Ecto neural progenitor cell (in vitro differentiated cells): Measurements from ENCODE around the gene AUNIP.

Experiments
- DNase-seq: peaks from one replicate; pipeline ENCODE4 v3.0.0-alpha.2; 2018; ENCODE audit warnings: low spot score

Gene AUNIP

DNA sequence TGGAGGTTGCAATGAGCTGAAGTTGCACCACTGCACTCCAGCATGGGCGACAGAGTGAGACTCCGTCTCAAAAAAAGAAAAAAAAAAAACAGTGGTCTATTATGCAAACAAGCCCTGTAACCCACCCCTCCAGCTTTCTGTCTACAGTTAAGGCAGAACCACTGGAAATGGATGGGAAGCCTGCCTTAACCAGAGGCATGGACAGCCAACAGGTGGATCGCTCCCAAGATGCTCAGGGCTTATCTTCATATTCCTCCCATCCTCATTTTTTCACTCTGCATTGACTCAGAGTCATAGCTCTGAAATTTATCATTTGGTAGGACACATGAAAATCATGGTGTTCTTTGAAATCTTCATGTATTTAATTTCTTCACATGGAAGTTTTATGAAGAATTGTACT is 30.8 kb downstream of the AUNIP start:
- no peak for DNase-seq

DNA sequence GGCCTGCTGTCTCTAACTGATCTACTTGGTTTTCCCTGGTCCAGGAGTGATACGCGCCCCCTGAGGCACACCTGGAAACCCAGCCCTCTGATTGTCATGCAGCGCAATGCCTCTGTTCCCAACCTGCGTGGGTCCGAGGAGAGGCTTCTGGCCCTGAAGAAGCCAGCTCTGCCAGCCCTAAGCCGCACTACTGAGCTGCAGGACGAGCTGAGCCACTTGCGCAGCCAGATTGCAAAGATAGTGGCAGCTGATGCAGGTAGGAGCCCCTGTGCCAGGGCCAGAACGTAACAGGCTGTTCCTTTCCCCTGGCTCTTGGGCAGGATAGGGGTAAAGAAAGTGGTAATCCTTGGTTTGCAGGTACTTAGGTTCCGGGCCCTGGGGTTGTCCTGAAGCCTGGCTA is 32.7 kb downstream of the AUNIP start:
- no peak for DNase-seq

DNA sequence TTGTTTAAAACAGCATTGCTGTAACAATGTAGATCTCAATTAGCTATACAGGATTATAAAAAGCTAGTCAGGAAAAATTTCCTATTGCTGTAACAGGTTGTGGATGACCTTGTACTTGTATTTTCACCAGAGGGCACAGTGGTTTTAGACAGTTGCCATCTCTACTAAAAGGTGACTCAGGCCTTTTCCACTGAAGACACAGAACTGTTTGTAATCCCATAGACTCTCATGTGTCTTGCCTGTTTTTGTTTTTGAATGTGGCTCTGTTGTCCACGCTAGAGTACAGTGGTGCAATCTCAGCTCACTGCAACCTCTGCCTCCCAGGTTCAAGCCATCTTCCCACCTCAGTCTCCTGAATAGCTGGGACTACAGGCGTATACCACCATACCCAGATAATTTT is 33.7 kb downstream of the AUNIP start:
- no peak for DNase-seq

DNA sequence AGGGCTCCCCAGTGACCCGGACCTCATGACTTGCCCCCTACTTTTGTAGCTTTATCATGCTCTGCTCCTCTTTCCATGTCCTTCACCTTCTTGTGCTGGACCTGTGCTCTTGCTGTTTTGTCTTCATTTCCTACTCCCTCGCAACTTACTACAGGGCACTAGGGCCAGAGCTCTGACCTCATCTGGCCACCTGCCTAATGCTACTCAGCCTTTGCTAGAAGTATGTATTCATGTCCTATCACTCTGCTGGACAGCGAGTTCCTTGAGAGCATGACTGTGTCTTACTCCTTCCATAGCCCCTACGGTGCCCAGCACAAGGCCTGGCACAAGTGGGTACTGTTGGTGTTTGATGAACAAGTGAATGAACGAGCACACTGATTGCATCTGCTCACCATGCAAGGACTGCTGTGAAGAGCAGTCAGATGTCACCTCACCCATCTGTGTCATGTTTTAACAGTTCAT is 37.6 kb downstream of the AUNIP start:
- no peak for DNase-seq

DNA sequence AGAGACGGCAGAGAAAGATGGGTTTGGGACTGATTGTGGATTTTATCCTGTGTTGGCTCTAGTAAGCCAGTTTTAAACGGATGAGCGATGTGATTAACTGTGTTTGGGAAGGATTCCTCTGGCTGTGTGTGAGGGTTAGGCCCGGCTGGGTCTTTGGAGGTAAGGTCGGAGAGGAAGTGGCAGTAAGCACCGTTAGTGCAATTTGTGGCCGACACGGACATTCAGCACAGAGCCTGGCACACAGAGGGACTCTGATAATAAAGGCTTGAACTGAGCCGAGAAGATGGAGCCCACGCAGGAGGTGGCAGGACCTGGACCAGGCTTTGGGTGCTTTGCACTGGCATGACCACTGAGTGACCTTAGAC is 38.2 kb downstream of the AUNIP start:
- no peak for DNase-seq

DNA sequence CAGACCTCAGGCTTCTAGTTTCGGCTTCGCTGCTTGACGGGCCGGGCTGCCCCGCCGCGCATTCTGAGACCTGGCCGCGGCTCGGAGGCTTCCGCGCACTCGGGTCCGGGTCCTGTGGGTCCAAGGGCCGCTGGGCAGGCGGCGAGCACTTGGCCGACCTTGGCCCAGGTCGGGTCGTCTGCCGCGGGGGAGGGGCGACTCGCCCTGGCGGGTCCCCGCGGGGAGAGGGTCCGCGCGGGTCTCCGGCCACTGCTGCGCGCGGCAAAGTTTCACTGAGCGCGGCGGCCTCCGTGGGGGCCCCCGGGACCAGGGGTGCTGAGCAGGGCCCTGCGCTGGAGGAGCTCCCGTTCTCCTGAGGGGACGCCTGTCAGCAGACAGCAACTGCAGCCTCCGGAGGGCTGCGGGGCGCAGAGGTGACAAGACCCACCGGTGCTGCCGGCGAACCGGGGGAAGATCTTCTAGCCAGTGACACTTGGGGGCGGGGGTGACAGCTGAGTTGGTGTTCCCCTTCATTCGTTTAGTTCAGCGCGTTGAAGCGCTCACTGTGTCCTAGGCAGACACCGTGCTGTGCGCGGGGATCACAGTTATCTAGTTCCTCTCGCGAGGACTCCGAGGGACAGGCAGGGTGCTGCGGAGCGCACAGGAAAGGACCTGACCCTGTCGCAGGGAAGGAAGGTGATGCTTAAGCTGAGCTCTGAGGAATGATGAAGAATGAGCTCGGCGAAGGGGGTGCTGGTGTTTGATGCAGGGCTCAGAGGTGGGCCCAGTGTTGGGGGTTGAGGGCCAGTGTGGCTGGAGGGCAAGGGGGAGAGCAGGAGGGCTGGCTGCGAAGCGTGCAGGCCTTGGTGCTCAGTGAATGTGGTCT is 38.8 kb downstream of the AUNIP start:
- peak; percentile 69 for DNase-seq

- DNase-seq = peak; percentile 89
These were observed 39.6 kb downstream of the AUNIP start, which contains the start of gene MTFR1L for GRCh38 chr1:25819491-25820246. MTFR1L (plus strand) TSS chr1:25819954; CDS start chr1:25823105, 3,151 bp downstream.

DNA sequence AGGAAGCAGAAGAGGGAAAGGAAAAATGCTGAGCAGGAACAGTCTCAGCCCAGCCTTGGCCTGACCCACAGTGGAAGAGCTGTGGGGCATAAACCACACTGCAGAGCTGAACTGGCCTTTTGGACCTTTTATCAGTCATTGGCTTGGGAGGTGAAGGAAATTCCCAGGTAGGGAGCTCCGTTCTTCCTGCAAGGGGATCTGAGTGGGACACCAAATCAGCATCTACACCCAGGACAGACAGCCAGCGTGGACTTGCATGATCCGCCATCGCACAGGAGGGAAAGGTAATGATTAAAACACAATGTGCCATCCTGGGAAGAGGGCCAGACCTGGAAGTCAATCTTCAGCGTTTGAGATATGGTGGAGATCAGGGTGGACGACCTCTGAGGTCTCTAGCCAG is 40.7 kb downstream of the AUNIP start:
- no peak for DNase-seq

- no peak for DNase-seq
These were observed 41.3 kb downstream of the AUNIP start for GRCh38 chr1:25817840-25818501.

DNA sequence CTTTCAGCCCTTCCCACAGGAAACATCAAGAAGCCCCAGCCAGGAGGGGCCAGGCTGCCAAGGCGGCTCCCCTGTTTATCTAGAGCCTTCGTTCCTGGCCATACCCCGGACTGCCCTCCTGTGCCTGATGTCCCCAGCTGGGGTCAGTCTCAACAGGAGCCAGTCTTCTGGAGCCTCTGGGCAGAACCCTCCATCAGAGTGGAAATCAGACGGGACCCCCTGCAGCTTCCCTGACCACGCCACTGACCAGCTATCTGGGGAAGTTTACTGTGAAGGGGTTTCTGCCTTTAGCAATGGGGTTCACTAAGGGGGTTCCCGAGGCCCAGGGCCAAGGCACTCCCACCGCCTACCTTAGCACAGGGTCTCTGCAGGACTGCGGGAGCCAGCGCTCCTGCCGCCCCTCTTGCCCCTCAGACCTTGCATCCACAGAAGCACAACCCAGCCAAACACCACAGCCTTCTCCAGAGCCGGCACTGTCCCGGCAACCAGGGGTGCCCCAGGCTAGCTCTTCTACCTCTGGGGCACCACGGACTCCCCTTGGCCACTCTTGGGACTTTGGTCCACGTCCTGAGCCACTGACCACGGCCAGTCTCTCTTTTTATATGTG is 43.0 kb downstream of the AUNIP start:
- DNase-seq = no peak

GRCh38 chr1:25815208-25816111 is 43.8 kb downstream of the AUNIP start:
- DNase-seq = no peak

DNA sequence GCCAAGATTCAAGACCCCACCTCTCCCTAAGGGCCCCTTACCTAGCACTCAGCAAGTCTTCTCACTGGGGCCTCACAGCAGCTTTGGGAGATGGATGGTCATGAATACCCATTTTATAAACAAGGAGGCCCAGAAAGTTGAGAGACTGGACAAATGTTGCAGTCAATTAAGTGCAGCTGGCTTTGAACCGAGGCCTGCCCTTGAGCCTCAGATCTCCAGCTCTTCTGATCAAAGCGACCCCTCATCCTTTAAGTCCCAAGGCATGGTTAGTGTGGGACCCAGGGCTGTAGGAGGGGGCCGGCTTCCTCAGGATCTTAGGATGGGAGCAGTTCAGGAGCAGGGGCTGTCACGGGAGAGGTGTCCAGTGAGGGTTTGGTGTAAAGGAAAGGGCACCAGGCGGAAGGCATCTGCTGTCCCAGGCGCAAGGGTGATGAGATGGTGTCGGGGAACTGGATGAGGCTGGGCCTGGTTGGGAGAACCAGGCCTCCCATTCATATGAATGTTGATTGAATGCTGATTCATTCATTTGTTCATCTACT is 44.6 kb downstream of the AUNIP start:
- no peak for DNase-seq

DNA sequence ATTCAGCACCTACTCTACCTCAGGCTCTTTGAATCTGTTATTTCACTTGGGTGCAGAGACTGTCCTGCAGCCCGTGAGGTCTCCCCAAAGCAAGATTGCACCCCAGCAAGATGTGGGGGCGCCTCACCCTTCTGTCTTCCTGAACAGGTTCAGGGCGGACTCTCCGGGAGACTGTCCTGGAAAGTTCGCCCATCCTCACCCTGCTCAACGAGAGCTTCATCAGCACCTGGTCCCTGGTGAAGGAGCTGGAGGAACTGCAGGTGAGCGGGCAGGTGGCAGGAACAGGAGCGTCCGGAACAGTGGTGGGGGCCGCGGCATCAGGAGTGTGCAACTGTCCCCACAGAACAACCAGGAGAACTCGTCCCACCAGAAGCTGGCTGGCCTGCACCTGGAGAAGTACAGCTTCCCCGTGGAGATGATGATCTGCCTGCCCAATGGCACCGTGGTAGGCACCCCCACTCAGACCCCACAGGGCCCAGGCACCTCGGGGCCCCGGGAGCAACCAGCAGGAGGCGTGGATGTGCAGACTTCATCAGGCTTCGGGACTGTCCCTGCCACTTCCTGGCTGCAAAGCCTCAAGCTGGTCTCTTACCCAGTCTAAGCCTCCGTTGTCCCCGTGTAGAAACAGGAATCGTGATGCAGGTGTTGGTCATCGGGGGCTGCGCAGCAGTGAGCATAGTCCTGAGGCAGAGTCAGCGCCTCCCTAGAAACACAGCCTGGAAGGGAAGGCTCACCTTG is 45.4 kb downstream of the AUNIP start:
- DNase-seq = no peak

GRCh38 chr1:25813071-25813733 is 46.1 kb downstream of the AUNIP start:
- no peak for DNase-seq

GRCh38 chr1:25811384-25812082 is 47.7 kb downstream of the AUNIP start:
- DNase-seq = no peak

DNA sequence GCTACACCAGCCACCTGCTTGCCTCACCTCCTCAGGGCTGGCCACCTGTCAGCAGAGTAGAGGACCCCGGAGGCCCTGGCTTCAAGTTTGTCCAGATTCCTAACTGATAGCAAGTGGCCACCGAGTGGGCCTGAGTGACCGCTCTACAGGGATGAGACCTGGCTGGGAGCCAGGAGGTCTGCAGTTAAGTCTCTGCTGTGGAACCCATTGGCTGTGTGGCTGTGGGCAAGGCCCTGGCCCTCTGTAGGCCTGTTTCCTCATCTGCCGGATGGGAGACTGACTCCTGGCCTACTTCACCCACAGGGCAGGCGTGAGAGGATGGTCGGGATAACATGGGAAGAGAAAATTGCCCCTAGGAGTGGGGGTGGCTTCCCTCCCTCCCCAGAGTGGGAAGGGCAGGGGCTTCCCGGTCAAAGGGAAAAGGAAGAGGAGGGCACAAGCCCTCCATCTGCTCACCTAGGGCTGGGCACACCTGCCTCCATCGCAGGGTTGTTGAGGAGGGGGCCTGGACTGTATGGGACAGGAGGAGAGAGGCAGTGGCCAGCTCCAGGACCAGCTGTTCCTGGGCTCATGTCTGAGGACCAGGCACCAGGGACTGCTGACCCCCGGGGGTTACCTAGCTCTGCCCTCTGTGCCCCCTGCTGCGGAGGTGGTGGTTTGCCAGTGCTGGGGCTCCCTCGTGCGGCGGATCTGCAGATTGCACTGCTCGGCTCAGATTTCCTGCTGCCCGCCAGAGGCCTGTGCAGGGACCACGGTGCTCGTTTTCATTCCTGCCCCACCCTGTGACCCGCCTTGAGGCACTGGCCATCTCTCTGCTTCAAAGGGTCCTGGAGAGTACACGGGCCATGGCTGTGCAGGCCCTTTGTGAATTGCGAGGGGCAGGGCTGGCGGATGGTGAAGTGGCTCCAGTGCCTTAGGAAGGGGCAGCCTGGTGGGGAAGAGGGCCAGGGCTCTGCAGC is 48.6 kb downstream of the AUNIP start:
- DNase-seq = peak; percentile 91

- DNase-seq = no peak
These were observed 49.3 kb downstream of the AUNIP start for GRCh38 chr1:25809929-25810328.
